Activated naive CD4-positive, alpha-beta T cell treated with anti-CD3 and anti-CD28 coated beads, Interleukin-2, amount 50 U/mL, for 72 hours (primary cell): ENCODE measurements around the gene TES. TPM values are rescaled to one million over a fixed set of nuclear protein-coding genes. Genes with fewer than 3 reads are reported as not detected.

Experiments
- total RNA-seq, 2 donors: library from RNA; stranded (reverse); gene quantifications; one replicate each; pipeline ENCODE4 v1.2.3, GENCODE V29; 2022

The TES gene
- total RNA-seq, 2 donors from 2014 or later: 45.8 to 79.2 TPM

Other genes with a start within 250 kb of the TES start
- gene TFEC, start 179.8 kb upstream of the TES start, total RNA-seq: not detected